ENCODE results near the gene RSRP1. TPM values are rescaled to one million over a fixed set of nuclear protein-coding genes. Genes with fewer than 3 reads are reported as not detected.

RSRP1 gene
- total and polyA plus RNA-seq, 2 of the 8 experiments (the other 6 are each of a cell fraction or from before 2014, with no cell fraction given): 32.9 to 59.4 TPM

GRCh38 chr1:25247024-25247828 is at the start of gene RSRP1 (continued):
- TF ChIP-seq ATF3 (IDR thresholded peaks at IDR 0.05; ENCODE audit: insufficient read depth, low read depth, low read length): no peak
- TF ChIP-seq CBX5 (IDR thresholded peaks at IDR 0.05; ENCODE audit: low read depth, low read length): no peak
- TF ChIP-seq CHD1 (IDR thresholded peaks at IDR 0.05; ENCODE audit: low read depth, low read length): no peak
- no peak for TF ChIP-seq EGR1 (IDR thresholded peaks at IDR 0.05; ENCODE audit: borderline replicate concordance, low read depth, low read length)
- TF ChIP-seq HDAC6 (IDR thresholded peaks at IDR 0.05; ENCODE audit: low read depth, low read length): no peak
- peak; percentile 22; the same call in 1 of the 2 replicates for TF ChIP-seq TEAD4 (IDR thresholded peaks at IDR 0.05; ENCODE audit: low read depth, low read length)
- TF ChIP-seq EP300 (IDR thresholded peaks at IDR 0.05; ENCODE audit: borderline replicate concordance in 1 of 2, low read depth in 2 of 2, low read length in 2 of 2): no peak
- peak; percentile 72 for TF ChIP-seq CREB1 (IDR thresholded peaks at IDR 0.05)
- TF ChIP-seq SP1 (IDR thresholded peaks at IDR 0.05; ENCODE audit: low read depth, low read length): no peak
- TF ChIP-seq RAD21 (IDR thresholded peaks at IDR 0.05 in 1 of 2, conservative IDR thresholded peaks at IDR 0.05 in 1 of 2; ENCODE audit: low read depth in 2 of 2, low read length in 2 of 2): no peak
- peak; percentile 36 for TF ChIP-seq ASH2L (IDR thresholded peaks at IDR 0.05; ENCODE audit: low read length)
- no peak for TF ChIP-seq RFX5 (IDR thresholded peaks at IDR 0.05; ENCODE audit: borderline replicate concordance, low read depth, low read length)
- TF ChIP-seq POLR2AphosphoS5 (IDR thresholded peaks at IDR 0.05; ENCODE audit: low read depth, low read length): peak; percentile 100
- TF ChIP-seq, protein P1, sequence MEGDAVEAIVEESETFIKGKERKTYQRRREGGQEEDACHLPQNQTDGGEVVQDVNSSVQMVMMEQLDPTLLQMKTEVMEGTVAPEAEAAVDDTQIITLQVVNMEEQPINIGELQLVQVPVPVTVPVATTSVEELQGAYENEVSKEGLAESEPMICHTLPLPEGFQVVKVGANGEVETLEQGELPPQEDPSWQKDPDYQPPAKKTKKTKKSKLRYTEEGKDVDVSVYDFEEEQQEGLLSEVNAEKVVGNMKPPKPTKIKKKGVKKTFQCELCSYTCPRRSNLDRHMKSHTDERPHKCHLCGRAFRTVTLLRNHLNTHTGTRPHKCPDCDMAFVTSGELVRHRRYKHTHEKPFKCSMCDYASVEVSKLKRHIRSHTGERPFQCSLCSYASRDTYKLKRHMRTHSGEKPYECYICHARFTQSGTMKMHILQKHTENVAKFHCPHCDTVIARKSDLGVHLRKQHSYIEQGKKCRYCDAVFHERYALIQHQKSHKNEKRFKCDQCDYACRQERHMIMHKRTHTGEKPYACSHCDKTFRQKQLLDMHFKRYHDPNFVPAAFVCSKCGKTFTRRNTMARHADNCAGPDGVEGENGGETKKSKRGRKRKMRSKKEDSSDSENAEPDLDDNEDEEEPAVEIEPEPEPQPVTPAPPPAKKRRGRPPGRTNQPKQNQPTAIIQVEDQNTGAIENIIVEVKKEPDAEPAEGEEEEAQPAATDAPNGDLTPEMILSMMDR (IDR thresholded peaks at IDR 0.05; ENCODE audit: control extremely low read depth in 1 of 3, insufficient read depth in 1 of 3, low read depth in 1 of 3, low read length in 3 of 3): no peak
- no peak for TF ChIP-seq JUN (IDR thresholded peaks at IDR 0.05; ENCODE audit: low read depth, low read length)
- TF ChIP-seq RBBP5 (IDR thresholded peaks at IDR 0.05; ENCODE audit: borderline replicate concordance, low read depth, low read length): no peak; the same call in 1 of the 2 replicates
- no peak for TF ChIP-seq ZNF274 (IDR thresholded peaks at IDR 0.05; ENCODE audit: borderline replicate concordance, extremely low read depth, low read length)
- no peak for TF ChIP-seq NANOG (IDR thresholded peaks at IDR 0.05; ENCODE audit: insufficient read depth, low read depth, low read length, poor library complexity, severe bottlenecking)
- no peak for TF ChIP-seq BCL11A (IDR thresholded peaks at IDR 0.05; ENCODE audit: low read depth in 2 of 2, low read length in 2 of 2)
- TF ChIP-seq CTBP2 (IDR thresholded peaks at IDR 0.05; ENCODE audit: borderline replicate concordance, insufficient read depth, insufficient read length, low read length): peak; percentile 19
- peak; percentile 97 for TF ChIP-seq TBP (IDR thresholded peaks at IDR 0.05; ENCODE audit: low read depth, low read length)
